K562 (cell line): Measurements from ENCODE around the gene KLF13. TPM values are rescaled to one million over a fixed set of nuclear protein-coding genes. Genes with fewer than 3 reads are reported as not detected.

Experiments used
- ARNT ChIP-seq, 2 experiments: fragments of 450-650 bp; IDR thresholded peaks; 2 replicates each; pipeline ENCODE4 v1.6.1; 2016; ENCODE audit warnings: mild to moderate bottlenecking in 1 of 2
- ATF1 ChIP-seq, 2 experiments: fragments of 450-650 bp in 1 of 2; IDR thresholded peaks; 2 replicates each; pipeline ENCODE4 v1.6.1; 2016; ENCODE audit warnings: missing compliant biosample characterization in 1 of 2, missing genetic modification characterization in 1 of 2
- C11orf30 ChIP-seq: fragments of 450-650 bp; IDR thresholded peaks from 2 replicates; pipeline ENCODE4 v1.6.1; 2016; ENCODE audit warnings: low read depth, mild to moderate bottlenecking
- ELK1 ChIP-seq: sonication (generic); formaldehyde crosslinking; IDR thresholded peaks from 2 replicates; pipeline ENCODE4 v1.8.1; 2022; ENCODE audit warnings: missing genetic modification reagents
- EP400 ChIP-seq: fragments of 450-650 bp; IDR thresholded peaks from 2 replicates; pipeline ENCODE4 v1.6.1; 2017; ENCODE audit warnings: antibody characterized with exemption, mild to moderate bottlenecking, moderate library complexity
- ESRRB ChIP-seq: fragments of 250-450 bp; sonication (Bioruptor Pico); IDR thresholded peaks from 2 replicates; pipeline ENCODE4 v1.5.0; 2020; ENCODE audit warnings: mild to moderate bottlenecking, moderate library complexity, borderline replicate concordance
- FOXP1 ChIP-seq: sonication (generic); formaldehyde crosslinking; IDR thresholded peaks from 2 replicates; pipeline ENCODE4 v1.8.0; 2022; ENCODE audit warnings: mild to moderate bottlenecking, missing genetic modification reagents
- HDAC1 ChIP-seq, 2 experiments: fragments of 450-650 bp; IDR thresholded peaks; 2 replicates each; pipeline ENCODE4 v1.6.1; 2016 to 2017; ENCODE audit warnings: inconsistent platforms in 1 of 2, mild to moderate bottlenecking in 1 of 2, moderate library complexity in 1 of 2
- HLTF ChIP-seq: fragments of 450-650 bp; IDR thresholded peaks from 2 replicates; pipeline ENCODE4 v1.6.1; 2016
- KAT7 ChIP-seq: sonication (generic); formaldehyde crosslinking; IDR thresholded peaks from 2 replicates; pipeline ENCODE4 v1.8.0; 2022; ENCODE audit warnings: missing genetic modification reagents, mild to moderate bottlenecking, borderline replicate concordance
- MYC ChIP-seq, 2 experiments: fragments of 250-450 bp in 1 of 2; sonication (Bioruptor Pico) in 1 of 2; IDR thresholded peaks; 2 replicates each; pipeline versions ENCODE4 v1.5.1 to v1.6.1; 2012 to 2021; ENCODE audit warnings: low read depth in 2 of 2, borderline replicate concordance in 1 of 2, improper control_type of control experiment in 1 of 2, low read length in 1 of 2, mild to moderate bottlenecking in 1 of 2, moderate library complexity in 1 of 2
- NFRKB ChIP-seq: fragments of 450-650 bp; IDR thresholded peaks from 2 replicates; pipeline ENCODE4 v1.6.1; 2016; ENCODE audit warnings: low read depth
- NFXL1 ChIP-seq: fragments of 450-650 bp; formaldehyde crosslinking; IDR thresholded peaks from 2 replicates; pipeline ENCODE4 v1.4.0; 2021; ENCODE audit warnings: mild to moderate bottlenecking
- REST ChIP-seq, 2 experiments: fragments of 450-650 bp; formaldehyde crosslinking in 1 of 2; IDR thresholded peaks; 2 replicates each; pipeline versions ENCODE4 v1.4.0 to v1.6.1; 2014 to 2020; ENCODE audit warnings: mild to moderate bottlenecking in 2 of 2, borderline replicate concordance in 1 of 2, low read depth in 1 of 2
- SAFB2 ChIP-seq: fragments of 200-400 bp; formaldehyde crosslinking; IDR thresholded peaks from 2 replicates; pipeline ENCODE4 v1.6.1; 2018; ENCODE audit warnings: borderline replicate concordance, low read length, low read depth, moderate library complexity; ENCODE audit not compliant: severe bottlenecking
- SMAD3 ChIP-seq: fragments of 450-650 bp; formaldehyde crosslinking; conservative IDR thresholded peaks from 2 replicates; pipeline ENCODE4 v1.4.0; 2020; ENCODE audit warnings: mild to moderate bottlenecking
- SMARCB1 ChIP-seq: IDR thresholded peaks from 2 replicates; pipeline ENCODE4 v1.6.1; 2011; ENCODE audit warnings: improper control_type of control experiment, low read depth; ENCODE audit not compliant: insufficient read length
- YBX1 ChIP-seq: fragments of 450-650 bp; IDR thresholded peaks from 2 replicates; pipeline ENCODE4 v1.7.1; 2016; ENCODE audit warnings: mild to moderate bottlenecking
- ZBTB26 ChIP-seq: fragments of 450-650 bp; formaldehyde crosslinking; IDR thresholded peaks from 2 replicates; pipeline ENCODE4 v1.4.0; 2022; ENCODE audit warnings: missing genetic modification characterization
- polyA plus RNA-seq, 8 experiments: library from polyadenylated mRNA; depleted of rRNA in 4 of 8; stranded (reverse) in 5 of 8; unstranded in 3 of 8; fragments of >200 nt; fragmentation: Nextera tagmentation in 2 of 8; fragmentation: Illumina TruSeq in 1 of 8; extraction: Ambion mirVana in 2 of 8; extraction: Trizol in 1 of 8; gene quantifications; 2 replicates each; pipeline versions ENCODE4 v1.2.1 to v1.2.3, GENCODE V29; 2011 to 2014; ENCODE audit warnings: inconsistent platforms in 1 of 8, missing spikeins in 1 of 8
- total RNA-seq, 7 experiments: library from RNA; depleted of rRNA in 6 of 7; stranded (reverse); fragments of >200 nt in 6 of 7; fragmentation: Illumina TruSeq in 2 of 7; extraction: Trizol in 2 of 7; gene quantifications; 2 replicates each; pipeline versions ENCODE4 v1.2.1 to v1.2.3, GENCODE V29; 2011 to 2021; ENCODE audit warnings: low replicate concordance in 1 of 7

KLF13 gene
- total and polyA plus RNA-seq, 9 of the 15 experiments (the other 6 are each of a cell fraction or from before 2014, with no cell fraction given), result 1.8 to 10.5 (median 4.8) TPM

- TF ChIP-seq REST (IDR thresholded peaks at IDR 0.05; ENCODE audit: borderline replicate concordance) (peak; percentile 40; the same call in 1 of the 2 replicates), REST (CRISPR knock-in tag; IDR thresholded peaks at IDR 0.05; ENCODE audit: low read depth) (no peak), EP400 (peak; percentile 88), SMAD3 (CRISPR knock-in tag) (no peak), HDAC1 (IDR thresholded peaks at IDR 0.05) (peak in 1 of 2 experiments; percentile 42; a peak in 1 of 4 replicates), ARNT (IDR thresholded peaks at IDR 0.05) (no peak), NFXL1 (CRISPR knock-in tag) (no peak), MYC (IDR thresholded peaks at IDR 0.05; ENCODE audit: low read depth, low read length) (peak; percentile 94), MYC (CRISPR knock-in tag; IDR thresholded peaks at IDR 0.05; ENCODE audit: borderline replicate concordance, low read depth) (no peak), FOXP1 (no peak), HLTF (no peak), SMARCB1 (no peak), KAT7 (CRISPR knock-in tag) (no peak), YBX1 (no peak), ZBTB26 (no peak), ESRRB (CRISPR knock-in tag) (no peak), ELK1 (CRISPR knock-in tag) (no peak), ATF1 (CRISPR knock-in tag; IDR thresholded peaks at IDR 0.05) (no peak), ATF1 (tag; IDR thresholded peaks at IDR 0.05) (0 out of 2 replicates have a peak, but pooled peaks have one; percentile 37), NFRKB (peak; percentile 48; the same call in 1 of the 2 replicates), C11orf30 (no peak), SAFB2 (no peak)
These were observed 39.1 kb downstream of the KLF13 start (continued) for GRCh38 chr15:31365655-31366127.
